CD4-positive, alpha-beta T cell treated with Interleukin-17A for 1 hour (primary cell): ENCODE measurements around the gene OR52J3.
"Not testable (repeated sequence)": the region's sequence is repeated elsewhere in the genome, so short reads cannot be mapped to it uniquely, and the experiment has no call there.

Experiments
- DNase-seq: peaks from one replicate; pipeline ENCODE4 v3.0.0-alpha.2; 2020

OR52J3 gene

DNA sequence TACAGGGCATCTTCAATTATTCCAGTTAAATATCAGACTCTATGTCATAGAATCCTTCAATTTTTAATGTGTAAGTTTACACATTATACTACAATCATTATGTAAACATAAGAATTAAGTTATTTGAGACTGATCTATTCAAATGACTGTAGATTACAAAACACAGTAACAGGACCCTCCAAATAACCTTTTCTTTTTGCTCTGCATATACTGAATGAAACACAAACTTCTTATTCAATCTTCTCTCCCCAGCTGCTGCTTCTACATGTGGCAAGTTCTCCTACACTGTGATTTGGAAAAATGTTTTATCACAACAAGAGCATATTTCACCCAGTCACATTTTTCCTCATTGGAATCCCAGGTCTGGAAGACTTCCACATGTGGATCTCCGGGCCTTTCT is at the start of gene OR52J3:
Gene OR52J3, plus strand, starts transcription at position 301 of the 400 bp plus-strand sequence. Its CDS starts 0 bp downstream, at position 301.
- no peak for DNase-seq

- peak; percentile 9 for DNase-seq
Observed at GRCh38 chr11:5004424-5005274, 41.7 kb upstream of the OR52J3 start.

GRCh38 chr11:5007561-5007960 is 38.8 kb upstream of the OR52J3 start:
- DNase-seq = no peak

- no peak for DNase-seq
Observed at GRCh38 chr11:5011254-5011653, 35.1 kb upstream of the OR52J3 start.

GRCh38 chr11:5013012-5013411 is 33.3 kb upstream of the OR52J3 start:
- no peak for DNase-seq

GRCh38 chr11:5021996-5022395 is 24.3 kb upstream of the OR52J3 start:
- no peak for DNase-seq

DNA sequence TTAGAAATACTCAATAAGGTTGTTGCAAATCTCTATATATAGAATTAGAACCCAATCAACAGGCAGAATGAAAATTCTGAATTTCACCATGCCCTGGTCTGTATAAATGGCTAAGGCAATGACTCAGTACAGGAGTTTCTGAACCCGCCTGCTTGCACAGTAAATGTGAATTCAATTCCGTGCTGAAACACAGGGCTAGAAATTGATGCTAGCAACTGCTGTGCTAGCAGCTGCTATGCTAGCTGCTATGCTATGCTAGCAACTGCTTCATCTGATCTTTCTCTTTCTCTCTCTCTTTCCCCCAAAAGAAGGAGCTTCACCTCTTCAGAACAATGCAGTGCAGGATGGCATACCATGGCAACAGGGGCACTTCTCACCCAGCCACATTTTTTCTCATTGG is 9.7 kb upstream of the OR52J3 start:
- no peak for DNase-seq

DNA sequence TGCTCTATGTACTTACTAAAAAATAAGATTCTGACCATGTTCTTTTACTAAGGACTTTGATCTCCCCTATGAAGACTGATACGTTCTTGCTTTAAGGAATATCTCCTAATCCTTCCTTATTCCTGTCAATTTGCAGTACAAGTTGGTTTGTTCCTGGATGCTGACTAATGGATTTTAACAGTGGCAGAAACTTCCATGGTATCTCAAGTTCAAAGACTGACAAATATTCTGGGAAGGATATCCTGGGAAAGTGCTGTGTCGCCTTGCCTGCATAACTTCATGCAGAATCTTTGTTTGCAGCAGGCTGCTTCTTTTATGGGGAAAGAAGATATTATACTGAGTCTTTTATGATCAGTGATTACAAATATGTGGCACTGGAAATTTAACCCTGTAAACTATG is 8.4 kb upstream of the OR52J3 start:
- no peak for DNase-seq

DNA sequence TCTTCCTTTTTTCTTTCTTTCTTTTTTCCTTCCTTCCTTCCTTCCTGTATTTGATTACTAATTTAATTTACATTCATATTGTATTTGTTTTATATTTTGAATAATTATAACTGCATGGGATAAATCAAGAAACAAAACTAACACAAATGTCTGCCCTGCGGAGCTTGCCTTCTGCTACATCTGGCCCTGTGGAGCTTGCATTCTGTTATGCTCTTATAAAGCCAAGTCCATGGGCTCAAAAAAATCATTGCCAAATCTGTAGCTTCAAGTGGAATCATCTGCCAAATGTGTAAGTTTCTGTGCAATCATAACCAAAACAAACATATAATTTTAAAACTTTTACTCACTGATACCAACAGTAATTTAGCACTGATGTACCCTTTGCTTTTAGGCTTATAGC is 8.0 kb upstream of the OR52J3 start:
- no peak for DNase-seq

DNA sequence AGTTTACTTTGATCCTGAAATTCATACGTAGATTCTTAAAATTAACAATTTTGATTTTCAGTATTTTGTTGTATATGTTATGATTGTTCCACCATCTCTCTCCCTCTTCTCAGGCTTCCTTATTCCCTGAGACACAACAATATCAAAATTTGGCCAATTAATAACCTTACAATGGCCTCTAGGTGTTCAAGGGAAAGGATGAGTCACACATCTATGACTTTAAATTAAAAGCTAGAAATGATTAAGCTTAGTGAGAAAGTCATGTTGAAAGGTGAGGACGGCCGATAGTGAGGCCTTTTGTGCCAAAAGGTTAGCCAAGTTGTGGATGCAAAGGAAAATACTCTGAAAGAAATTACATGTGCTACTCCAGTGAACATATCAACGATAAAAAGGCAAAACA is 5.5 kb upstream of the OR52J3 start:
- DNase-seq = no peak

- DNase-seq = no peak
Observed at GRCh38 chr11:5042091-5042490, 4.2 kb upstream of the OR52J3 start.

GRCh38 chr11:5043380-5043779 is 2.9 kb upstream of the OR52J3 start:
- DNase-seq = no peak

GRCh38 chr11:5046754-5047330 is 516 bp downstream of the OR52J3 start:
- no peak for DNase-seq

- not testable (repeated sequence) for DNase-seq
Observed at GRCh38 chr11:5058679-5059078, 12.4 kb downstream of the OR52J3 start.

GRCh38 chr11:5059391-5059790 is 13.1 kb downstream of the OR52J3 start, which contains the start of gene OR52E2:
OR52E2 (minus strand) TSS chr11:5059627; CDS start chr11:5059627, 0 bp downstream.
- DNase-seq = no peak

DNA sequence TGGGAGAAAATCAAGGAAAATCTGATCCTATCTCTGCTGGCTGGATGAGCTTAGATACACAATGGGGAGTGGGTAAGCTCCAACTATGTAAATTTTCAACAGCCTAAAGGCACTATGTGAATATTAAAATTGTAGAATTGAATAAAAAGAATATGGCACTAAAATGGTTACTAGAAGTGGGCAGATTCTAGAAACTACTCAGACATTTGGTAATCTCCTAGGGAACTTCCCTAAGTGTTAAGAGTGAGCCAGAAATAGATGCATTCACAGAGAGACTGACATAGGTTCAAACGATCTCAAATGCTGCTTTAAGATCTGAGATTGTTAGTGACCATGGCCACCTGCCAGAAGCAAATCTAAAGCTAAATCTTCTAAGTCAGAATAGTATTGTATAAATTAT is 18.7 kb downstream of the OR52J3 start:
- DNase-seq = no peak

DNA sequence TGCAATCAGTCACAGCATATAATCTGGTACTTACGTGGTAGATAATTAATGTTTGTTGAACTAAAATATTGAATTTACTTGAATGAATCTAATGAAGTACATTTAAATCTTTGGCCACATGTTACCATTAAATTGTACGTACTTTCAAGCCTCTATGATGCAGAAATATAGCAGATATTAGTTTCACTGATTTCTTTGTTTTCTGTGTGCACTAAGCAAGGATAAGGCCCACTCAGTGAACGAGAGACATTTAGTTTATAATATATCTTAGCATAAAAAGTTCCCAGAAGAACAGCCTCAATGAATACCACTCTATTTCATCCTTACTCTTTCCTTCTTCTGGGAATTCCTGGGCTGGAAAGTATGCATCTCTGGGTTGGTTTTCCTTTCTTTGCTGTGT is 22.9 kb downstream of the OR52J3 start, which contains the start of gene OR52E1:
Gene OR52E1, plus strand, starts transcription at position 301 of the 400 bp plus-strand sequence.
- no peak for DNase-seq

DNA sequence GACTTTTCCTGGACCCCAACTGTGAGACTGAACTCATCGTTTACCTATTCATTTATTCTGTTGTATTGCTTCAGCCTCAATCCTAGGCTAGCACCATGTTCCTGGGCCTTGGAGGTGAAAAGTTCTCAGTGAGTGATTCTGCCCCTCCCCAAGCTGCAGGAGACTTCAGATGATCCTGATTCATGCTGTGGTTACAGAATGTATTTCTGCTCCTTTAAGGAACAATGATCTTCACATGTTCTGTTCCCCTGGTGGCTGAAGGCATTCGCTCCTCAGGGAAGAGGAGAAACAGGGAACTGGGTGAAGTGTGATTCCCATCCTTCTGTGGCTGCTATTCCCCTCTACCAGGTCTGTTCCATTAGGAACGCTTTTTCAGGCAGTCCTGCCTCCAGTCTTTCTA is 25.5 kb downstream of the OR52J3 start:
- no peak for DNase-seq

DNA sequence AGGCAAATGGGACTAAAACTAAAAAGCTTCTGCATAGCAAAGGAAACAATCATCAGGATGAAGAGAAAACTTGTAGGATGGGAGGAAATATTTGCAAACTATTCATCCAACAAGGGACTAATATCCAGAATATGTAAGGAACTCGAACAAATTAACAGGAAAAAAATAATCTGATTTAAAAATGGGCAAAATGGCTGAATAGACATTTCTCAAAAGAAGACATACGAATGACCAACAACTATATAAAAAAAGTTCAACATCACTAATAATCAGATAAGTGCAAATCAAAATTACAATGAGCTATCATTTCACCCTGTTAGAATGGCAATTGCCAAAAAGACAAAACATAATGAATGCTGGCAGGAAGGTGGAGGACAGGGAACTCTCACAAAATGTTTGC is 35.1 kb downstream of the OR52J3 start:
- DNase-seq = no peak

DNA sequence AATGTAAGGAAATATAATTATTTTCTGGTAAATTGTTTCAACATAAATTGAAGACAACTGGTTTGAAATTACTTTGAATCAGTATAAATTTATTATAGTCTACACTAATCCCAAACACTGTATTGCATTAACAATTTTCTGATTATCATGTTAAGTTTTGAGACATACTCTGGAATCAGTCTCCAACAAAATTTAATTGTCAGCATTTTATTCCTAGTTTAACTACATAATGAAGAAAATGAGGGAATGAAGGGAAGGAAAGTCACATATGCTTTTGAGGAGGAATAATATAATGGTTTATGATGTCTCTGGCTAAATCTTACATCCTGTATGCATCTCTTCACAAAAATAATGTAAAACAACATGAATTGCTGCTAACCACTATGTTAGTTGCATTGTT is 37.3 kb downstream of the OR52J3 start:
- no peak for DNase-seq

DNA sequence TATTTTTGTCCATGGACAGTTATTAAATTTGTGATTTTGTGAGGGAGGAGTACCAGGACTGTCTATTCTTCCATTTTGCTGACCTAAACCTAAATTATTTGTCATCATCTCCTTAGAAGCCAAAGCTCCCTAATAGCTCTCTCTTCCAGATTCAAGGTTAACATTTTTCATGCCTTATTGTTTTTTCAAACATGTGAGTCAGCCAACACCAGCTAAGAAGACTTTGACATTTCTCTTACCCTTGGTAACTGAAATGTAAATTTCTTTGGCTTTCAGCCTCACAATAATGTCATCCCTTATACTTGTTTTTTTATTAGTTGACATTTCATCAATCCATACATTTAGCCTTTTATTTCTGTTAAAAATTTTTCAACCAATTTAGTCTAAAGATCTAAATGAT is 42.2 kb downstream of the OR52J3 start:
- no peak for DNase-seq

- no peak for DNase-seq
Observed at GRCh38 chr11:5090668-5091067, 44.3 kb downstream of the OR52J3 start.

DNA sequence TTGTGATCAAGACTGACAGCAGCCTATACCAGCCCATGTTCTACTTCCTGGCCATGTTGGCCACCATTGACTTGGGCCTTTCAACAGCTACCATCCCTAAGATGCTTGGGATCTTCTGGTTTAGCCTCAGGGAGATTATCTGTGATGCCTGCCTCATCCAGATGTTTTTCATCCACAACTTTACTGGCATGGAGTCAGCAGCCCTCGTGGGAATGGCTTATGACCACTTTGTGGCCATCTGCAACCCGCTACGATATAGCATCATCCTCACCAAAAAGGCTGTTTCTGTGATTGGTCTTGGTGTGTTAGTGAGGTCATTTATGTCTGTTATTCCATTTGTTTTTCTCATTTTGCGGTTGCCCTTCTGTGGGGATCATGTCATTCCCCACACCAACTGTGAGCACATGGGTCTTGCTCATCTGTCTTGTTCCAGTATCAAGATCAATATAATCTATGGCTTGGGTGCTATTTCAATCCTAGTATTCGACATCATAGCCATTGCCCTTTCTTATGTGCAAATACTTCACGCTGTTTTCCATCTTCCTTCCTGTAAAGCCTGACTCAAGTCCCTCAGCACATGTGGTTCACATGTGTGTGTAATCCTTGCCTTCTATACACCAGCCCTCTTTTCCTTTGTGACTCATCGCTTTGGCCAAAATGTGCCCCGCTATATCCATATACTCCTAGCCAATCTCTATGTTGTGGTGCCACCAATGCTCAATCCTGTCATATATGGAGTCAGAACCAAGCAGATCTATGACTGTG is 46.7 kb downstream of the OR52J3 start:
- DNase-seq = no peak

GRCh38 chr11:5096011-5096410 is 49.7 kb downstream of the OR52J3 start:
- DNase-seq = no peak
